GM19468 (cell line): Measurements from ENCODE around the gene EGFR.
A peak's percentile ranks its signal among the peaks of the same experiment; 100 is the strongest.

Source experiments
- ATAC-seq: cut with Tn5 transposase; IDR thresholded peaks from one replicate; pipeline ENCODE4 v1.9.1; 2021; ENCODE audit warnings: mild to moderate bottlenecking, moderate library complexity, moderate number of reproducible peaks; ENCODE audit not compliant: unreplicated experiment; ENCODE audit errors: extremely low read depth

EGFR gene

GRCh38 chr7:55056577-55057480, 38.0 kb downstream of the EGFR start:
- ATAC-seq: no peak

- no peak for ATAC-seq
These were observed 39.5 kb downstream of the EGFR start for GRCh38 chr7:55058314-55058713.

- ATAC-seq: no peak
These were observed 40.2 kb downstream of the EGFR start for GRCh38 chr7:55059021-55059420.

GRCh38 chr7:55060085-55060484, 41.3 kb downstream of the EGFR start:
- no peak for ATAC-seq

- ATAC-seq: no peak
These were observed 41.8 kb downstream of the EGFR start for GRCh38 chr7:55060636-55061022.

GRCh38 chr7:55061726-55062499, 43.1 kb downstream of the EGFR start:
- no peak for ATAC-seq

- ATAC-seq: no peak
These were observed 44.2 kb downstream of the EGFR start for GRCh38 chr7:55063061-55063460.

- ATAC-seq: no peak
These were observed 44.8 kb downstream of the EGFR start for GRCh38 chr7:55063633-55064032.

- ATAC-seq: no peak
These were observed 46.3 kb downstream of the EGFR start for GRCh38 chr7:55065079-55065478.

GRCh38 chr7:55065511-55066229, 46.9 kb downstream of the EGFR start:
- ATAC-seq: no peak

GRCh38 chr7:55066524-55066923, 47.7 kb downstream of the EGFR start:
- ATAC-seq: no peak

GRCh38 chr7:55066938-55067337, 48.1 kb downstream of the EGFR start:
- no peak for ATAC-seq

- ATAC-seq: no peak
These were observed 48.9 kb downstream of the EGFR start for GRCh38 chr7:55067748-55068147.

- no peak for ATAC-seq
These were observed 50.5 kb downstream of the EGFR start for GRCh38 chr7:55069271-55069792.

- ATAC-seq: no peak
These were observed 51.5 kb downstream of the EGFR start for GRCh38 chr7:55070271-55070743.

GRCh38 chr7:55070854-55071253, 52.0 kb downstream of the EGFR start:
- ATAC-seq: no peak

GRCh38 chr7:55071411-55072175, 52.8 kb downstream of the EGFR start:
- ATAC-seq: no peak

- no peak for ATAC-seq
These were observed 53.4 kb downstream of the EGFR start for GRCh38 chr7:55072251-55072650.

GRCh38 chr7:55073051-55073511, 54.3 kb downstream of the EGFR start:
- peak; percentile 20 for ATAC-seq
